HG03457 (cell line): Measurements from ENCODE around the gene NDUFB2.
"Not testable (repeated sequence)": the region's sequence is repeated elsewhere in the genome, so short reads cannot be mapped to it uniquely, and the experiment has no call there.

Experiments
- ATAC-seq: cut with Tn5 transposase; IDR thresholded peaks from one replicate; pipeline ENCODE4 v1.9.1; 2021; ENCODE audit warnings: moderate number of reproducible peaks; ENCODE audit not compliant: unreplicated experiment

Gene NDUFB2

DNA sequence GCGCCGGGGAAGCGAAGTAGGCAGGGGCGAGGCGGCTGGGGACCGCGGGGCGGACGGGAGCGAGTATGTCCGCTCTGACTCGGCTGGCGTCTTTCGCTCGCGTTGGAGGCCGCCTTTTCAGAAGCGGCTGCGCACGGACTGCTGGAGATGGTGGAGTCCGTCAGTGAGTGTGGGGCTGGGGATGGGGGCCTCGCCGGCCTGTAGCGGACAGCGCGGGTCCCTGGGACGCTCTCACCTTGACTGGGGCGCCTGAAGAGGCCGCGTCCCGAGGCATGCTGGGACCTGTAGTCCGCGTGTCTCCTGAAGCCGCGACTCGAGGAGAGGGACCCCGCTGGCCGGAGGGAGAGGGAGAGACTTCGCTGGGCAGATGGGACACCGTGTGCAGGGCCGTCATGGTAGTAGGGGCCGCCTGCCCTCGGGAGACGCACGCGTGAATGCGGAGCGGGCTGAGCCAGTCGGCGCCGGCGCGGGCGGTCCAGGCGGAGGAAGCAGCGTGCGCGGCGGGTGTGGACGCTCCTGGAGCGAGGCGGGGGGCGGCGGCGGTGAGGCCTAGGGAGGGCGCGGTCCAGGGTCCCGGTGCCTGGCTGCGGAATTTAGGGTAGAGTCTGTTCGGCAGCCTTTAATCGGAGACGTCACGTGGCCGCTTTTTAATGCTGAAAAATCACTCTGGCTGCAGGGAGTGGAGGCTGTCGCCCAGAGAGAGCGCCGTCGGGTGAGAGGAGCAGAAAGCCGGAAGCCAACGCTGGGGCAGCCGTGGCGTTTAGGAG, at the start of gene NDUFB2:
Gene NDUFB2, plus strand, starts transcription at position 29 of the 767 bp plus-strand sequence. Its CDS starts 37 bp downstream, at position 66.
- ATAC-seq, result peak; percentile 90

GRCh38 chr7:140646931-140647647, 49.4 kb upstream of the NDUFB2 start:
- no peak for ATAC-seq

GRCh38 chr7:140649556-140650205, 46.8 kb upstream of the NDUFB2 start:
- no peak for ATAC-seq

DNA sequence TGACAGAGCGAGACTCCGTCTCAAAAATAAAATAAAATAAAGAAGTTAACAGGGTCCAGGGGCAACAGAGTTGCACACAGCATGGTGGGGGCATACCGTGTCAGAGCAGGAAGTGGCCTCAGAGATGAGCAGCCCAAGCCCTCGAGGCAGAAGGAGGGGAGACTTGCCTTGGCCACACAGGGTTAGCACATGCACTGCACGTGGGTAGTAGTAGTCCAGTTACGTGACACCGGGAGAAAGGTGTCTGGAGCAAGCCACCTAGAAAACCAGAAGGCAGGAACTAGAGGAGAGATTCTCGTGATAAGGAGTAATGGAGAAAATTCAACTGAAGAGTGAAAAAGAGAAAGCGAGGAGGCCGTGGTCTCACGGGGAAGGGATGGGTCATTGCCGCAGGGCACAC, 46.1 kb upstream of the NDUFB2 start:
- no peak for ATAC-seq

GRCh38 chr7:140653319-140654108, 43.0 kb upstream of the NDUFB2 start:
- ATAC-seq, result no peak

- no peak for ATAC-seq
Observed at GRCh38 chr7:140654109-140654387, 42.5 kb upstream of the NDUFB2 start.

- ATAC-seq, result no peak
Observed at GRCh38 chr7:140654661-140655060, 41.8 kb upstream of the NDUFB2 start.

- ATAC-seq, result no peak
Observed at GRCh38 chr7:140655511-140656408, 40.7 kb upstream of the NDUFB2 start.

- ATAC-seq, result no peak
Observed at GRCh38 chr7:140656548-140657515, 39.7 kb upstream of the NDUFB2 start.

GRCh38 chr7:140657891-140658290, 38.6 kb upstream of the NDUFB2 start:
- ATAC-seq, result no peak

DNA sequence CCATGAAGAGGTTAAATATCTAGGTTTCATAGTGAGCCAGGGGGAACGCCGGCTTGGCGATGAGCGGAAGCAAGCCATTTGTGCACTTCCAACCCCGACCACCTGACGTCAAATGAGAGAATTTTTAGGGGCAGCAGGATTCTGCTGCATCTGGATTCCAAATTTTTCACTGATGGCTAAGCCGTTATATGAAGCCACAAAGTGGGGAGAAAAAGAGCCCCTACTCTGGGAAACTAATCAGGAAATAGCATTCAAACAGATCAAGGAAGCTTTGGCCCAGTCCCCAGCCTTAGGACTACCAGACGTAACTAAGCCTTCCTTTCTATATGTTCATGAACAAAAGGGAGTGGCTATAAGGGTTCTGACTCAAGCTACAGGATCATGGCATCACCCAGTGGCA, 36.7 kb upstream of the NDUFB2 start:
- no peak for ATAC-seq

GRCh38 chr7:140661124-140661523, 35.4 kb upstream of the NDUFB2 start:
- no peak for ATAC-seq

GRCh38 chr7:140662938-140663337, 33.6 kb upstream of the NDUFB2 start:
- ATAC-seq, result not testable (repeated sequence)

DNA sequence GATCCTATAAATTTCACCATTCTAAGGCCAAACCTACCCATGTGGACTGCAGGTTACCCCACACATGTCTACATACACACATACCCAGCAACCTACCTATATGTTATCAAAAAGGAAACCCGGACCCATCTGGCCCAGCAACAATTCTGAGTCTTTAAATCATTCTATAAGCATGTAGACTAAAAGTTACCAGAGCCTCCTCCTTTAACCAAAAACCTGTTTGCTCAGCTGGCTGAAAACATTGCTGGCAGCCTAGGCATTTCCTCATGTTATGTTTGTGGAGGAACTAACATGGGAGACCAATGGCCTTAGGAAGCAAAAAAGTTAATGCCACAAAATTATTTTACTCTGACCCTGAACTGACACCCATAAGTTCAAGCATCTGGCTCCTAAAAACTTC, 29.0 kb upstream of the NDUFB2 start:
- ATAC-seq, result no peak

DNA sequence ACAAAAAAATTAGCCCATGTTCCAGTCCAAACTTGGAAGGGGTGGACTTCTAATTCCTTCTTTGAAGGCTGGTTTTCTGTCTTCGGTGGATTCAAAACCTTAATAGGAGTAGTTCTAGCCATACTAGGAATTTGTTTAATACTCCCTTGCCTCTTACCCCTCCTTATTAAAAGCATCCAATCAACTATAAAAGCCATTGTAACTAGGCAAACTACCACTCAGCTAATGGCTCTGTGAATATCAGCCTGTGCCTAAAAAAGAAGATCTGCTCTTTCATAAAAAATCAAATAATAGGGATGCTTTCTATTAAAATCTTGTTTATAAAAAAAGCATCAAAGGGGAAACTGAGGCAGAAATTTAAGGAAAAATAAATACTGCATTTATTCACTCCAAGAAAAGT, 27.9 kb upstream of the NDUFB2 start:
- no peak for ATAC-seq

DNA sequence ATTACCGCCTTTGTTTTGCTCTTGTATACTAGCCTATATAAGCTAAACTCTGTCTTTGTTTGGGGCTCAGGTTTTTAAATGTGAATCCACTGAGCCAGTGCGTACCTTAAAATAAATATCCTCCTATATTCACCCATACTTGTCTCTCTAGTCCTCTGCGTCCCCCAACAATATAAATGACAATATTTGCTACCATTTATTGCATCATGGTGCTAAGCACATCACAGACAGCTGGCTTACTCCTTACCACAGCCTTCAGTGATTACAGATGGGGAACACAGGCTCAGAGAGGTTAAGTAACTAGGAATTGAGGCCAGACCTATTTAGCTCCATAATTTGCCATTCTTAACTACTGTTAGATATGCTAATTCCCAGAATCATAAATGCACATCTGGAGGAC, 27.2 kb upstream of the NDUFB2 start:
- no peak for ATAC-seq

GRCh38 chr7:140669862-140670261, 26.6 kb upstream of the NDUFB2 start:
- ATAC-seq, result not testable (repeated sequence)

GRCh38 chr7:140670343-140670935, 26.1 kb upstream of the NDUFB2 start:
- no peak for ATAC-seq

GRCh38 chr7:140671966-140672365, 24.5 kb upstream of the NDUFB2 start:
- ATAC-seq, result no peak
